ENCODE measurements around the gene EYA3. TPM values are rescaled to one million over a fixed set of nuclear protein-coding genes. Genes with fewer than 3 reads are reported as not detected.

The EYA3 gene
- 26.6 and 38.3 TPM in 2 replicates for total RNA-seq (2014; rRNA removed; shearing (Covaris generic))

GRCh38 chr1:28088168-28088961, at the start of gene EYA3:
TSS of gene EYA3 (minus strand) at chr1:28088610. CDS start at chr1:28058026, 30,584 bp downstream.
- Histone ChIP-seq H3K36me3 (replicated peaks; ENCODE audit: control insufficient read depth, insufficient read depth, low read length) (no peaks in the 10 kb centered on the region), H3K27me3 (ENCODE audit: control insufficient read depth, insufficient read depth, low read length) (no peaks in the 10 kb centered on the region), H3K4me3 (ENCODE audit: insufficient read depth, low read depth, low read length) (peak within 1 kb of the TSS; percentile 96)
- DNase-seq = peak; percentile 96

- H3K27me3 ChIP-seq (ENCODE audit: control insufficient read depth, insufficient read depth, low read length) = no peaks in the 10 kb centered on the region
- H3K4me3 ChIP-seq (ENCODE audit: insufficient read depth, low read depth, low read length) = no peak overlapping the region
- DNase-seq = no peak
These were observed 48.7 kb upstream of the EYA3 start for GRCh38 chr1:28136922-28137613.

GRCh38 chr1:28136169-28136921, 47.9 kb upstream of the EYA3 start:
- DNase-seq = no peak
- Histone ChIP-seq H3K36me3 (replicated peaks; ENCODE audit: control insufficient read depth, insufficient read depth, low read length) (no peaks in the 10 kb centered on the region), H3K27me3 (ENCODE audit: control insufficient read depth, insufficient read depth, low read length) (no peaks in the 10 kb centered on the region), H3K4me3 (ENCODE audit: insufficient read depth, low read depth, low read length) (no peak overlapping the region)

More at GRCh38 chr1:28136922-28137613, 48.7 kb upstream of the EYA3 start:
- no peaks in the 10 kb centered on the region for H3K36me3 ChIP-seq (replicated peaks; ENCODE audit: control insufficient read depth, insufficient read depth, low read length)

DNA sequence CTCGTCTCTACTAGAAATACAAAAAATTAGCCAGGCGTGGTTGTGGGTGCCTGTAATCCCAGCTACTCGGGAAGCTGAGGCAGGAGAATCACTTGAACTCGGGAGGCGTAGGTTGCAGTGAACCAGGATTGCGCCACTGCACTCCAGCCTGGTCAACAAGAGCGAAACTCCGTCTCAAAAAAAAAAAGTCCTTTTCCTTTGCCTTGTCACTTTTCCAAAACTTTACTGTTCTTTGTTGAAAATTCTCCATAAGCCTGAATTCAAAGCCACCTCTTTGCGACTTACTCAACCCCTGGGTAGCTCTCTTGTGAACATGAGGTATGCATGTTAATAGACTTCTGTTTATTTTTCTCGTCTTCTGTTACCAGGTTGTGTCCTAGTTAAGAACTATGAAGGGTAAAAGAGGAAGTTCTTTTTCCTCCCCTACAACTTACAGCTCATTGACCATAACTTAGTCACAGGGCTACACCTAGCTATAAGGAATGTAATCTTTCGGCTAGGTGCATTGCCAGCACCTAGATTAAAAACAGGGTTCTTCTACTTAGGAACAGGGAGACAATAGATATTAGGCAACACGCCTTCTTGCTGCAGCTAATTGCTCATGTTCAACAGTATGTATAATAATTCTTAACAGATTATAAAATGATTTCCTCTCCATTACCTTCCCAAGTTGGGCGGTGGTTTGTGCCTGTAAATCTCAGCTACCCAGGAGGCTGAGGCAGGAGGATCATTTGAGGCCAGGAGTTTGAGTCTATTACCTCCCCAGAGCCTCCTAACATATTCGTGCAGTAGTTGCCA, 47.2 kb upstream of the EYA3 start:
- no peaks in the 10 kb centered on the region for H3K27me3 ChIP-seq (ENCODE audit: control insufficient read depth, insufficient read depth, low read length)
- H3K36me3 ChIP-seq (replicated peaks; ENCODE audit: control insufficient read depth, insufficient read depth, low read length) = no peaks in the 10 kb centered on the region
- DNase-seq = no peak
- no peak overlapping the region for H3K4me3 ChIP-seq (ENCODE audit: insufficient read depth, low read depth, low read length)

GRCh38 chr1:28134651-28135207, 46.3 kb upstream of the EYA3 start:
- no peaks in the 10 kb centered on the region for H3K36me3 ChIP-seq (replicated peaks; ENCODE audit: control insufficient read depth, insufficient read depth, low read length)
- H3K4me3 ChIP-seq (ENCODE audit: insufficient read depth, low read depth, low read length) = no peak overlapping the region
- DNase-seq = no peak
- no peaks in the 10 kb centered on the region for H3K27me3 ChIP-seq (ENCODE audit: control insufficient read depth, insufficient read depth, low read length)

- no peak for DNase-seq
- Histone ChIP-seq H3K4me3 (ENCODE audit: insufficient read depth, low read depth, low read length) (no peak overlapping the region), H3K27me3 (ENCODE audit: control insufficient read depth, insufficient read depth, low read length) (no peaks in the 10 kb centered on the region; the same call in 1 of the 2 replicates), H3K36me3 (replicated peaks; ENCODE audit: control insufficient read depth, insufficient read depth, low read length) (no peaks in the 10 kb centered on the region)
These were observed 44.1 kb upstream of the EYA3 start for GRCh38 chr1:28132171-28133167.

DNA sequence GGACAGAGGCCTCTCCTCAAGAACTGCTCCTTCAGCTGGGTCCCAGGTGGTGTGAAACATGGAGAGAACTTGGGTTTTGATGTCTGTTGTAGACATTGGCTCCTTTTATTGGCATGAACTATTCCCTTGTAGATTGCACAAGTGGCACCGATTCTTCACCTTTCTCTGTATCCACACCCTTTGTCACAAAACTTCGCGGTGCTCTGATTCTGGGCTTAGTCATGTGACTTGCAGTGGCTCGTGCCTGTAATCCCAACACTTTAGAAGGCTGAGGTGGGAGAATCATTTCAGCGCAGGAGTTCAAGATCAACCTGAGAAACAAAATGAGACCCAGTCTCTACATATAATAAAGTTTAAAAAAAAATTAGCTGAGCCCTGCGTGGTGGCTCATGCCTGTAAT, 42.5 kb upstream of the EYA3 start:
- H3K27me3 ChIP-seq (ENCODE audit: control insufficient read depth, insufficient read depth, low read length) = peaks cover 2% of the 10 kb centered on the region; the same call in 1 of the 2 replicates
- no peak for DNase-seq

GRCh38 chr1:28129150-28129549, 40.7 kb upstream of the EYA3 start:
- Histone ChIP-seq H3K36me3 (replicated peaks; ENCODE audit: control insufficient read depth, insufficient read depth, low read length) (no peaks in the 10 kb centered on the region), H3K27me3 (ENCODE audit: control insufficient read depth, insufficient read depth, low read length) (peaks cover 2% of the 10 kb centered on the region; the same call in 1 of the 2 replicates), H3K4me3 (ENCODE audit: insufficient read depth, low read depth, low read length) (no peak overlapping the region)
- DNase-seq = no peak

More for the DNA sequence above, 42.5 kb upstream of the EYA3 start:
- H3K4me3 ChIP-seq (ENCODE audit: insufficient read depth, low read depth, low read length) = no peak overlapping the region
- no peaks in the 10 kb centered on the region for H3K36me3 ChIP-seq (replicated peaks; ENCODE audit: control insufficient read depth, insufficient read depth, low read length)

- Histone ChIP-seq H3K4me3 (ENCODE audit: insufficient read depth, low read depth, low read length) (no peak overlapping the region), H3K27me3 (ENCODE audit: control insufficient read depth, insufficient read depth, low read length) (peaks cover 2% of the 10 kb centered on the region; the same call in 1 of the 2 replicates), H3K36me3 (replicated peaks; ENCODE audit: control insufficient read depth, insufficient read depth, low read length) (no peaks in the 10 kb centered on the region)
- DNase-seq = no peak
These were observed 39.3 kb upstream of the EYA3 start for GRCh38 chr1:28127617-28128257.

DNA sequence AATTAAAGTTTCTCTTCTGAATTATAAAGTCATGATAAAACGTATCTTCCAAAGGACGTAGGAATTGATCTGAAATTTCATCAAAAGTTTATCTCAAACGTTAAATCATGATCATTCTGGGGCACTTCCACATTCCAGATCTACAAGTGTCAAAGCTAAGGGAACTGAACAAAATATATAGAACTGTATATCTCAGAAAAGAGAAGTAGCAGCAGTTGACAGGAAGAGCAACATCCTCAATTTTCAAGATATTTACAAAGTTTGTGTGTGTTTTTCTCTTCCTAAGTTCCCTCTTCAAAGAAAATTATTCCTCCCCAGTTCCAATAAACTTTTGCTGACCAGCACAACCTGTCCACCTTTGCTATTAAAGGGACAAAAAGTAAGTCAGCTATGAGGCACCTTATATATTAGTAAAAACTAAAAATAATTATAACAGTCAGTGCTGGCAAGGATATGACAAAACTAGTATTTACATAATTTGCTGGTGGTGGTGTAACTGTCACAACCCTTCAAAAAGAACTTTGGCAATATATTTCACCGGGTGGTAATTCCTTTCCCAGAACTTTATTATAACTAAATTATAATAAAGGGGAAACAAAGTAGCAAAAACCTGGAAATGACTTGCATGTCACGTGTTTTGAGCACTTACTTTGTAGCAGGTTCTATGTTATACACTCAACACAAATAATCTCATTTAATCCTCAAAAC, 38.5 kb upstream of the EYA3 start:
- no peak for DNase-seq
- Histone ChIP-seq H3K4me3 (ENCODE audit: insufficient read depth, low read depth, low read length) (no peak overlapping the region), H3K27me3 (ENCODE audit: control insufficient read depth, insufficient read depth, low read length) (peaks cover 2% of the 10 kb centered on the region; the same call in 1 of the 2 replicates), H3K36me3 (replicated peaks; ENCODE audit: control insufficient read depth, insufficient read depth, low read length) (no peaks in the 10 kb centered on the region)

- no peak for DNase-seq
- Histone ChIP-seq H3K4me3 (ENCODE audit: insufficient read depth, low read depth, low read length) (no peak overlapping the region), H3K27me3 (ENCODE audit: control insufficient read depth, insufficient read depth, low read length) (peaks cover 2% of the 10 kb centered on the region; the same call in 1 of the 2 replicates), H3K36me3 (replicated peaks; ENCODE audit: control insufficient read depth, insufficient read depth, low read length) (no peaks in the 10 kb centered on the region)
These were observed 37.8 kb upstream of the EYA3 start for GRCh38 chr1:28126212-28126611.

DNA sequence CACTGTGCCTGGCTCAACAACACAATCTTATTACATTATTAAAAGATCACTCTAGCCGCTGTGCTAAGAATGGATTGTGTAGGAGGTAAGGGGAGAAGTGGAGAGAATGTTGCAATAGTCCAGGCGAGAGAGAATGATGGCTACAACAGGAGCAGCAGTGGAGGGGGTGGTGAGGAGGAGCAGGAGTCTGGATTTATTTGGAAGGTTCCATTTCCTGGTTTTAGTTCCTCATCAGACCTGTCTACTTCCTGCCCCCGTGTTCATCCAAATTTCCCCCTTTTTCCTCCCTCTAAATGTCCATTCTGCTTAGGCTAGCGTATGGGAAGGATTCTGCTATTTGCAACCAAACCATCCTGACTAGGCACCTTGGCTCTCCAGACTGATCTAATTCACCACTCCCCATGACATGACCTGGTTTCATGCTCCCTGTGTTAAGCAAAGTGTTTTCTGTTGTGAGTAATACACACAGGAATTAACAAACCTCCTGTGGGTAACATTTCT, 35.1 kb upstream of the EYA3 start:
- Histone ChIP-seq H3K4me3 (ENCODE audit: insufficient read depth, low read depth, low read length) (no peak overlapping the region), H3K36me3 (replicated peaks; ENCODE audit: control insufficient read depth, insufficient read depth, low read length) (no peaks in the 10 kb centered on the region), H3K27me3 (ENCODE audit: control insufficient read depth, insufficient read depth, low read length) (peaks cover 2% of the 10 kb centered on the region; the same call in 1 of the 2 replicates)
- DNase-seq = no peak
